SK-N-SH (cell line): Measurements from ENCODE around the gene LAPTM4A.

Experiments
- CTCF ChIP-seq: fragments of 200-600 bp; sonication (generic); IDR thresholded peaks from 2 replicates; pipeline ENCODE4 v1.6.1; 2017; ENCODE audit warnings: antibody characterized with exemption, mild to moderate bottlenecking, moderate library complexity
- FOXJ3 ChIP-seq: sonication (generic); formaldehyde crosslinking; IDR thresholded peaks from 2 replicates; pipeline ENCODE4 v1.5.1; 2020; ENCODE audit warnings: mild to moderate bottlenecking, missing genetic modification reagents
- MAX ChIP-seq: IDR thresholded peaks from 2 replicates; pipeline ENCODE4 v1.4.0; 2012; ENCODE audit warnings: low read depth

DNA sequence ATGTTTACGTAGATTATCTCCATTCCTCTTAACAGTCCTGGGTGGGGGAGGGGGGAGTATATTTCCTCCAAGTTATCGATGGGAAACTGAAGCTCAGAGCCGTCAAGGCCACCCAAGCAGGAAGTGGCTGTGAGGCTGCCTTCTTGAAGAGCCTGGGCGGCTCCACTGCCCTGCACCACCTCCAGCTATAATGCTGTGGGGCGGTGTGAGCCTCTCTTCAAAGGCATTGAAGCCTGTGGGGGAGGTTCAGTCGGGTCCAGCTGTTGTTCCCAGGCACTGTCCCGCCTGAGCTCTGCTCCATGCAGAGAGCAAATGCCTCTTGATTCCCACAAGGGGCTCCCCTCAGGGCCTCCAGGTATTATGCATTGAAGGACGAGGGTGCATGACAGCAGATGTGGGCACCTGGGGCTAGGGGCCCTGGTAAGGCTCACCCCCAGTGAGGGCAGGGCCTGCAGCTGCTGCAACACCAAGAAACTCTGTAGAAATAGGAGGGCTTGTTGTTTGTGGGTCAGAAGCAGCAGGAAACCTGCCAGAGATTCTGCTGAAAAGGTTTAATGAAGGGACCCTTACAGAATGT is 29.5 kb upstream of the LAPTM4A start:
- TF ChIP-seq MAX (no peak), CTCF (no peak), FOXJ3 (CRISPR knock-in tag) (no peak)
